ENCODE data around the gene MARCKSL1. TPM values are rescaled to one million over a fixed set of nuclear protein-coding genes. Genes with fewer than 3 reads are reported as not detected.

The MARCKSL1 gene
- total and polyA plus RNA-seq, 7 donors, result 4.1 to 158 (median 9.7) TPM

- Histone ChIP-seq H3K4me1 (no peaks in the 10 kb centered on the region), H3K9me3 (no peaks in the 10 kb centered on the region), H3K27ac (no peak overlapping the region), H3K4me3 (no peak overlapping the region), H3K27me3 (no peaks in the 10 kb centered on the region), H3K36me3 (peaks cover 30 to 96% (median 61%) of the 10 kb centered on the region in 4 donors)
- intact Hi-C loops (cut with DNase I), result no loop called here
- no peak for DNase-seq
- no peak for TF ChIP-seq EP300 (IDR thresholded peaks at IDR 0.05)
- no peak for TF ChIP-seq POLR2AphosphoS5 (IDR thresholded peaks at IDR 0.05)
- TF ChIP-seq POLR2A (IDR thresholded peaks at IDR 0.05), result no peak
- TF ChIP-seq, protein P1, sequence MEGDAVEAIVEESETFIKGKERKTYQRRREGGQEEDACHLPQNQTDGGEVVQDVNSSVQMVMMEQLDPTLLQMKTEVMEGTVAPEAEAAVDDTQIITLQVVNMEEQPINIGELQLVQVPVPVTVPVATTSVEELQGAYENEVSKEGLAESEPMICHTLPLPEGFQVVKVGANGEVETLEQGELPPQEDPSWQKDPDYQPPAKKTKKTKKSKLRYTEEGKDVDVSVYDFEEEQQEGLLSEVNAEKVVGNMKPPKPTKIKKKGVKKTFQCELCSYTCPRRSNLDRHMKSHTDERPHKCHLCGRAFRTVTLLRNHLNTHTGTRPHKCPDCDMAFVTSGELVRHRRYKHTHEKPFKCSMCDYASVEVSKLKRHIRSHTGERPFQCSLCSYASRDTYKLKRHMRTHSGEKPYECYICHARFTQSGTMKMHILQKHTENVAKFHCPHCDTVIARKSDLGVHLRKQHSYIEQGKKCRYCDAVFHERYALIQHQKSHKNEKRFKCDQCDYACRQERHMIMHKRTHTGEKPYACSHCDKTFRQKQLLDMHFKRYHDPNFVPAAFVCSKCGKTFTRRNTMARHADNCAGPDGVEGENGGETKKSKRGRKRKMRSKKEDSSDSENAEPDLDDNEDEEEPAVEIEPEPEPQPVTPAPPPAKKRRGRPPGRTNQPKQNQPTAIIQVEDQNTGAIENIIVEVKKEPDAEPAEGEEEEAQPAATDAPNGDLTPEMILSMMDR (IDR thresholded peaks at IDR 0.05), result no peak
- 44 to 73% methylated on average over 1 of the region's 1 CpG for WGBS, 2 donors
Measured at GRCh38 chr1:32373996-32374592, 38.1 kb upstream of the MARCKSL1 start.

GRCh38 chr1:32372149-32372756, 36.2 kb upstream of the MARCKSL1 start:
- intact Hi-C loops (cut with DNase I), result no loop called here
- Histone ChIP-seq H3K27ac (no peak overlapping the region), H3K4me1 (no peaks in the 10 kb centered on the region), H3K27me3 (no peaks in the 10 kb centered on the region), H3K36me3 (peaks cover 30 to 96% (median 59%) of the 10 kb centered on the region in 4 donors), H3K9me3 (no peaks in the 10 kb centered on the region), H3K4me3 (no peak overlapping the region)
- WGBS, 2 donors, result 69 to 92% methylated on average over 5 of the region's 5 CpGs
- DNase-seq, result no peak
- TF ChIP-seq POLR2A (IDR thresholded peaks at IDR 0.05), result no peak
- no peak for TF ChIP-seq POLR2AphosphoS5 (IDR thresholded peaks at IDR 0.05)
- TF ChIP-seq EP300 (IDR thresholded peaks at IDR 0.05), result no peak

DNA sequence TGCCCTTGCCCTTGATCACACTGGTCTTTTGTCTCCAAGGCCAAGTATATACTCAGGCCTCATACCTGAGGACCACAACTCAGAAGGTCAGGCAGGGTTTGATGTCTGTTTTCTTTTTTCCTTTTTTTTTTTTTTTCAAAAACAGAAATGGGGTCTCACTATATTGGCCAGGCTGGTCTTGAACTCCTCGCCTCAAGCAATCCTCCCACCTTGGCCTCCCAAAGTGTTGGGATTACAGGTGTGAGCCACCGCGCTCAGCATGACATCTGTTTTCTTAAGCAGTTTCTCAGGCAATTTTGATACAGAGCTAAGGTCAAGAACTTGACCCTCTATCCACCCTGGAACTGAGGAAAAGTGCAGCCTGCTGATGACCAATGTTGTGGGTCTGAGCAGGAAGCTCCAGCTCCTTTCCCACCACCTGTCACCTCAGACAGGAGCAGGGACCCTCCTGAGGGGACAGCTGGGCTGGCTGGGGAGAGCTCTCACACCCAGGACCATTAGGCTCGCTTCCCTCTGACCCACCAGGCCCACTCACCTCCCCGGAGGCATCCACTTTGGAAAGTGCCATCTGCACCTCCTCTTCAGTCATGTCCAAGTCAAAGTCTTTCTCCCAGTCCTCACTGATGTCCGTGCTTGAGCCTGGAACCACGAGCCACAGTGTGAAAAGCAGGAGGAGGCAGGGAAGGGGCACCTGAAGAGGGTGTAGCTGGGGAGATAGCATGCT, 32.0 kb upstream of the MARCKSL1 start:
- Histone ChIP-seq H3K27me3 (no peaks in the 10 kb centered on the region), H3K36me3 (peaks cover 32 to 93% (median 52%) of the 10 kb centered on the region in 4 donors), H3K4me1 (no peaks in the 10 kb centered on the region), H3K27ac (no peak overlapping the region), H3K4me3 (no peak overlapping the region), H3K9me3 (no peaks in the 10 kb centered on the region)
- DNase-seq, result no peak
- 96 to 98% methylated on average over 7 of the region's 7 CpGs for WGBS, 2 donors
- intact Hi-C loops (cut with DNase I), result no loop called here
- TF ChIP-seq, protein P1 (IDR thresholded peaks at IDR 0.05), result no peak
- TF ChIP-seq POLR2A (IDR thresholded peaks at IDR 0.05), result no peak
- TF ChIP-seq EP300 (IDR thresholded peaks at IDR 0.05), result no peak
- TF ChIP-seq POLR2AphosphoS5 (IDR thresholded peaks at IDR 0.05), result no peak

DNA sequence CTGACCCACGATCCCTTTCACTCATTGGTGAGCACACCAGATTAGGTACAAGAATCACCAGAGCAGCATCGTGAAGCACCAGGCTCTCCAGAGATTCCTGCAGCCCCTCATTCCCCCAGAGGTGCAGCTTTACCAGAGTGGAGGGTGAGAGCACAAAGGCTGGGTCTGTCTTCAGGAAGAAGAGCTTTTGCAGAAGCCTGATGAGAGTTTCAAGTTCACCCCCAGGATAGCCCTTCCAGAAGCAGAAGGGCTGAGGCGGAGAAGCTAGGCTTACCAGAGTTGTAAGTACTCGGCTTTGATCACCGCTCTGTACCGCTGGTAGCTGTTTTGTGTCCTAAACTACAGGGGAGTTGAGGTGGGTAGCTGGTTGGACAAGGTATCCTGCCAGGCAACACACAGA, 29.4 kb upstream of the MARCKSL1 start:
- Histone ChIP-seq H3K4me3 (no peak overlapping the region), H3K36me3 (peaks cover 32 to 71% (median 46%) of the 10 kb centered on the region in 4 donors), H3K4me1 (peaks cover 0 to 21% (median 18%) of the 10 kb centered on the region in 4 donors), H3K27ac (no peak overlapping the region), H3K27me3 (no peaks in the 10 kb centered on the region), H3K9me3 (no peaks in the 10 kb centered on the region)
- TF ChIP-seq EP300 (IDR thresholded peaks at IDR 0.05), result no peak
- no peak for TF ChIP-seq POLR2A (IDR thresholded peaks at IDR 0.05)
- TF ChIP-seq POLR2AphosphoS5 (IDR thresholded peaks at IDR 0.05), result no peak
- TF ChIP-seq, protein P1 (IDR thresholded peaks at IDR 0.05), result no peak
- 90 to 91% methylated on average over 6 of the region's 6 CpGs for WGBS, 2 donors
- no peak for DNase-seq
- intact Hi-C loops (cut with DNase I), result no loop called here

GRCh38 chr1:32364836-32365235, 28.8 kb upstream of the MARCKSL1 start:
- Histone ChIP-seq H3K36me3 (peaks cover 32 to 70% (median 46%) of the 10 kb centered on the region in 4 donors), H3K27me3 (no peaks in the 10 kb centered on the region)

More at GRCh38 chr1:32364836-32365235, 28.8 kb upstream of the MARCKSL1 start:
- intact Hi-C loops (cut with DNase I), result no loop called here
- Histone ChIP-seq H3K4me1 (peaks cover 0 to 21% (median 18%) of the 10 kb centered on the region in 4 donors), H3K9me3 (no peaks in the 10 kb centered on the region), H3K4me3 (no peak overlapping the region), H3K27ac (no peak overlapping the region)
- 84 to 92% methylated on average over 5 of the region's 5 CpGs for WGBS, 2 donors
- DNase-seq, result no peak
- no peak for TF ChIP-seq POLR2A (IDR thresholded peaks at IDR 0.05)
- TF ChIP-seq POLR2AphosphoS5 (IDR thresholded peaks at IDR 0.05), result no peak
- TF ChIP-seq EP300 (IDR thresholded peaks at IDR 0.05), result no peak
- TF ChIP-seq, protein P1 (IDR thresholded peaks at IDR 0.05), result no peak
